Ectodermal cell (in vitro differentiated cells): ENCODE data around the gene MORC3.
"Not testable (repeated sequence)": the region's sequence is repeated elsewhere in the genome, so short reads cannot be mapped to it uniquely, and the experiment has no call there.

Experiments used
- H3K27ac ChIP-seq: 2 replicates; pipeline ENCODE4 v1.7.0; 2013; ENCODE audit warnings: mild to moderate bottlenecking, low read depth, low read length; ENCODE audit not compliant: insufficient read depth, poor library complexity, severe bottlenecking
- H3K27me3 ChIP-seq: 2 replicates; pipeline ENCODE4 v1.7.0; 2013; ENCODE audit warnings: mild to moderate bottlenecking, low read length; ENCODE audit not compliant: insufficient read depth, control insufficient read depth, poor library complexity, severe bottlenecking
- H3K36me3 ChIP-seq: one replicate; pipeline ENCODE4 v1.7.0; 2013; ENCODE audit warnings: low read length; ENCODE audit not compliant: control insufficient read depth, insufficient read depth
- H3K4me1 ChIP-seq: one replicate; pipeline ENCODE4 v1.7.0; 2013; ENCODE audit warnings: low read length; ENCODE audit not compliant: control insufficient read depth, insufficient read depth
- H3K4me3 ChIP-seq: 2 replicates; pipeline ENCODE4 v1.7.0; 2013; ENCODE audit warnings: low read depth, low read length, control low read depth; ENCODE audit not compliant: insufficient read depth
- H3K9me3 ChIP-seq: 2 replicates; pipeline ENCODE4 v1.7.0; 2013; ENCODE audit warnings: mild to moderate bottlenecking, low read length, moderate library complexity; ENCODE audit not compliant: control insufficient read depth
- WGBS, 2 experiments: methylation state at CpG; one replicate each; pipeline ENCODE4 v1.1.7; 2013; ENCODE audit warnings: missing lambda C conversion rate in 2 of 2; 5-methylcytosine and 5-hydroxymethylcytosine counted together

The MORC3 gene

GRCh38 chr21:36397606-36398005 lies 77.6 kb downstream of the MORC3 start:
- no peaks in the 10 kb centered on the region for H3K4me1 ChIP-seq
- 94 to 95% methylated on average over 5 of the region's 5 CpGs for WGBS, 2 experiments
- H3K9me3 ChIP-seq, result no peaks in the 10 kb centered on the region
- H3K4me3 ChIP-seq, result no peak overlapping the region
- no peak overlapping the region for H3K27ac ChIP-seq
- H3K36me3 ChIP-seq, result peaks cover 5% of the 10 kb centered on the region
- no peaks in the 10 kb centered on the region for H3K27me3 ChIP-seq

- not testable (repeated sequence) for H3K27me3 ChIP-seq, H3K9me3 ChIP-seq, H3K4me3 ChIP-seq, H3K4me1 ChIP-seq, H3K27ac ChIP-seq
- H3K36me3 ChIP-seq, result peaks cover 17% of the 10 kb centered on the region
- WGBS, 2 experiments, result 92 to 96% methylated on average over 9 of the region's 9 CpGs
These were observed 79.7 kb downstream of the MORC3 start for GRCh38 chr21:36399736-36400135.

GRCh38 chr21:36400719-36401118 lies 80.7 kb downstream of the MORC3 start:
- Histone ChIP-seq H3K4me3 (no peak overlapping the region), H3K27ac (no peak overlapping the region), H3K36me3 (peaks cover 18% of the 10 kb centered on the region), H3K27me3 (no peaks in the 10 kb centered on the region), H3K4me1 (no peaks in the 10 kb centered on the region), H3K9me3 (no peaks in the 10 kb centered on the region)
- 95 to 96% methylated on average over 8 of the region's 8 CpGs for WGBS, 2 experiments

- peaks cover 16% of the 10 kb centered on the region for H3K36me3 ChIP-seq
- no peaks in the 10 kb centered on the region for H3K27me3 ChIP-seq
- H3K27ac ChIP-seq, result no peak overlapping the region
- H3K4me1 ChIP-seq, result no peaks in the 10 kb centered on the region
- WGBS, 2 experiments, result 80% methylated on average over 1 of the region's 1 CpG; no CpG with 5 or more reads in 1 of the 2 experiments
- no peak overlapping the region for H3K4me3 ChIP-seq
- no peaks in the 10 kb centered on the region for H3K9me3 ChIP-seq
These were observed 82.3 kb downstream of the MORC3 start for GRCh38 chr21:36402339-36402738.

GRCh38 chr21:36403713-36404112 lies 83.7 kb downstream of the MORC3 start:
- no peaks in the 10 kb centered on the region for H3K4me1 ChIP-seq
- WGBS, 2 experiments, result 94 to 95% methylated on average over 5 of the region's 5 CpGs
- H3K4me3 ChIP-seq, result no peak overlapping the region
- no peak overlapping the region for H3K27ac ChIP-seq
- H3K9me3 ChIP-seq, result no peaks in the 10 kb centered on the region
- no peaks in the 10 kb centered on the region for H3K27me3 ChIP-seq
- H3K36me3 ChIP-seq, result peaks cover 16% of the 10 kb centered on the region

- no peaks in the 10 kb centered on the region for H3K9me3 ChIP-seq
- no peaks in the 10 kb centered on the region for H3K4me1 ChIP-seq
- H3K27me3 ChIP-seq, result no peaks in the 10 kb centered on the region
- no peak overlapping the region for H3K27ac ChIP-seq
- peaks cover 14% of the 10 kb centered on the region for H3K36me3 ChIP-seq
- WGBS, 2 experiments, result 93 to 96% methylated on average over 6 of the region's 6 CpGs
- no peak overlapping the region for H3K4me3 ChIP-seq
These were observed 88.6 kb downstream of the MORC3 start for GRCh38 chr21:36408568-36408967.

- Histone ChIP-seq H3K4me1 (no peaks in the 10 kb centered on the region), H3K27me3 (no peaks in the 10 kb centered on the region), H3K27ac (no peak overlapping the region), H3K9me3 (no peaks in the 10 kb centered on the region), H3K36me3 (peaks cover 21% of the 10 kb centered on the region), H3K4me3 (no peak overlapping the region)
- WGBS, 2 experiments, result 93 to 96% methylated on average over 9 to 10 of the region's 10 CpGs
These were observed 91.3 kb downstream of the MORC3 start for GRCh38 chr21:36411301-36411700.

GRCh38 chr21:36412916-36413315 lies 92.9 kb downstream of the MORC3 start:
- Histone ChIP-seq H3K27ac (no peak overlapping the region), H3K9me3 (no peaks in the 10 kb centered on the region), H3K4me3 (no peak overlapping the region), H3K4me1 (no peaks in the 10 kb centered on the region), H3K27me3 (no peaks in the 10 kb centered on the region), H3K36me3 (peaks cover 21% of the 10 kb centered on the region)
- 94 to 96% methylated on average over 11 of the region's 11 CpGs for WGBS, 2 experiments

- H3K27me3 ChIP-seq, result no peaks in the 10 kb centered on the region
- H3K27ac ChIP-seq, result no peak overlapping the region
- peaks cover 21% of the 10 kb centered on the region for H3K36me3 ChIP-seq
- no peak overlapping the region for H3K4me3 ChIP-seq
- 76 to 84% methylated on average over 6 of the region's 6 CpGs for WGBS, 2 experiments
- no peaks in the 10 kb centered on the region for H3K4me1 ChIP-seq
- H3K9me3 ChIP-seq, result no peaks in the 10 kb centered on the region
These were observed 95.4 kb downstream of the MORC3 start for GRCh38 chr21:36415375-36415774.

- peaks cover 11% of the 10 kb centered on the region for H3K36me3 ChIP-seq
- H3K27me3 ChIP-seq, result no peaks in the 10 kb centered on the region
- H3K4me1 ChIP-seq, result no peaks in the 10 kb centered on the region
- H3K9me3 ChIP-seq, result no peaks in the 10 kb centered on the region
- H3K27ac ChIP-seq, result no peak overlapping the region
- WGBS, 2 experiments, result 95% methylated on average over 14 of the region's 14 CpGs
- no peak overlapping the region for H3K4me3 ChIP-seq
These were observed 99.2 kb downstream of the MORC3 start for GRCh38 chr21:36419241-36419640.

- WGBS, 2 experiments, result 38 to 61% methylated on average over 8 of the region's 8 CpGs
- Histone ChIP-seq H3K36me3 (peaks cover 11% of the 10 kb centered on the region), H3K4me3 (no peak overlapping the region)
These were observed 100.0 kb downstream of the MORC3 start for GRCh38 chr21:36419996-36420395.

More at GRCh38 chr21:36419996-36420395, 100.0 kb downstream of the MORC3 start:
- Histone ChIP-seq H3K4me1 (no peaks in the 10 kb centered on the region), H3K27ac (no peak overlapping the region), H3K9me3 (no peaks in the 10 kb centered on the region), H3K27me3 (no peaks in the 10 kb centered on the region)
